Peyer's patch (tissue), 4 donors: ENCODE data around the gene SPECC1L.

ENCODE experiments used
- POLR2A ChIP-seq, 2 donors: fragments of 450-650 bp; IDR thresholded peaks; one replicate each; pipeline ENCODE4 v1.5.1; 2017; ENCODE audit warnings: antibody characterized with exemption in 2 of 2, mild to moderate bottlenecking in 2 of 2, moderate library complexity in 2 of 2
- TF ChIP-seq, protein P1 (sequence below), 6 experiments: fragments of 450-650 bp in 4 of 6; fragments of 200-600 bp in 2 of 6; sonication (generic) in 1 of 6; IDR thresholded peaks; one replicate each; pipeline ENCODE4 v1.5.1; 2017 to 2019; ENCODE audit warnings: antibody characterized with exemption in 6 of 6, mild to moderate bottlenecking in 3 of 6, moderate library complexity in 1 of 6

DNA sequence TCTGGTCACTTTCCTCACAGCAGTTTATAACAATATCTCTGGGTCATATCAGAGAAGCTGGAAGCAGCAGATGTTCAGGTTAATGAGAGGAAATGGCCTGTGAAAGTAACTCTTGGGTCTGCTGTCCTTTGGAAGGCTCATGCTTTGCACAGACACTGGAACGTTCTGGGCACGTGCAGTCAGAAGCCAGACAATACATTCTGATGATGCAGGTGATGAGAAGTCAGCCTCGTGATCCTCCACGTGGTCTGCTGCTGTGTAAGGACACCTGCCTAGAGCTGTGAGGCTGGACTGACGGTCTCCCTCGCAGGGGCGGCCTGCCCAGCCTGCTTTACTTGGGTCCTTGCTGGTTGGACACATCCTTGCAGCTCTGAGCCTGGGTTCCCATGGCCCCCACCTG is 138.0 kb downstream of the SPECC1L start:
- TF ChIP-seq, protein P1, sequence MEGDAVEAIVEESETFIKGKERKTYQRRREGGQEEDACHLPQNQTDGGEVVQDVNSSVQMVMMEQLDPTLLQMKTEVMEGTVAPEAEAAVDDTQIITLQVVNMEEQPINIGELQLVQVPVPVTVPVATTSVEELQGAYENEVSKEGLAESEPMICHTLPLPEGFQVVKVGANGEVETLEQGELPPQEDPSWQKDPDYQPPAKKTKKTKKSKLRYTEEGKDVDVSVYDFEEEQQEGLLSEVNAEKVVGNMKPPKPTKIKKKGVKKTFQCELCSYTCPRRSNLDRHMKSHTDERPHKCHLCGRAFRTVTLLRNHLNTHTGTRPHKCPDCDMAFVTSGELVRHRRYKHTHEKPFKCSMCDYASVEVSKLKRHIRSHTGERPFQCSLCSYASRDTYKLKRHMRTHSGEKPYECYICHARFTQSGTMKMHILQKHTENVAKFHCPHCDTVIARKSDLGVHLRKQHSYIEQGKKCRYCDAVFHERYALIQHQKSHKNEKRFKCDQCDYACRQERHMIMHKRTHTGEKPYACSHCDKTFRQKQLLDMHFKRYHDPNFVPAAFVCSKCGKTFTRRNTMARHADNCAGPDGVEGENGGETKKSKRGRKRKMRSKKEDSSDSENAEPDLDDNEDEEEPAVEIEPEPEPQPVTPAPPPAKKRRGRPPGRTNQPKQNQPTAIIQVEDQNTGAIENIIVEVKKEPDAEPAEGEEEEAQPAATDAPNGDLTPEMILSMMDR (IDR thresholded peaks at IDR 0.05), result no peak
- no peak for TF ChIP-seq POLR2A (IDR thresholded peaks at IDR 0.05)
